ENCODE measurements around the gene LTBP1. TPM values are rescaled to one million over a fixed set of nuclear protein-coding genes. Genes with fewer than 3 reads are reported as not detected.
A peak's percentile ranks its signal among the peaks of the same experiment; 100 is the strongest.

The LTBP1 gene
- total RNA-seq, 2 experiments from 2014 or later = 0.10 to 0.14 TPM

GRCh38 chr2:32937602-32938448, 8.9 kb upstream of the LTBP1 start:
- Mint-ChIP-seq H3K4me1 (ENCODE audit: low read depth) (no peaks in the 10 kb centered on the region), H3K36me3 (ENCODE audit: low read depth) (no peaks in the 10 kb centered on the region), H3K9me3 (no peaks in the 10 kb centered on the region), H3K27ac (no peak overlapping the region), H3K4me3 (no peak overlapping the region), H3K27me3 (ENCODE audit: low read depth) (peaks cover 6% of the 10 kb centered on the region)
- DNase-seq = no peak
- CTCF ChIA-PET = interaction anchor here (0.6 kb wide), 1 partner anchor 109 kb away, joined by 3 read pairs; no protein-coding TSS in a partner anchor
- intact Hi-C loops (cut with micrococcal nuclease) = no loop called here

- Mint-ChIP-seq H3K9me3 (no peaks in the 10 kb centered on the region), H3K36me3 (ENCODE audit: low read depth) (no peaks in the 10 kb centered on the region), H3K27me3 (ENCODE audit: low read depth) (peaks cover 3% of the 10 kb centered on the region), H3K4me3 (no peak overlapping the region), H3K27ac (no peak overlapping the region), H3K4me1 (ENCODE audit: low read depth) (no peaks in the 10 kb centered on the region)
- DNase-seq = no peak
- CTCF ChIA-PET = no interaction called here
- intact Hi-C loops (cut with micrococcal nuclease) = no loop called here
Observed at GRCh38 chr2:32938934-32939333, 7.8 kb upstream of the LTBP1 start.

GRCh38 chr2:32940316-32940997, 6.3 kb upstream of the LTBP1 start:
- no peaks in the 10 kb centered on the region for H3K36me3 Mint-ChIP-seq (ENCODE audit: low read depth)

GRCh38 chr2:32941944-32942690, 4.6 kb upstream of the LTBP1 start:
- peaks cover 9% of the 10 kb centered on the region for H3K27me3 Mint-ChIP-seq (ENCODE audit: low read depth)
- no peak overlapping the region for H3K4me3 Mint-ChIP-seq
- H3K27ac Mint-ChIP-seq = no peak overlapping the region
- H3K4me1 Mint-ChIP-seq (ENCODE audit: low read depth) = no peaks in the 10 kb centered on the region
- H3K9me3 Mint-ChIP-seq = no peaks in the 10 kb centered on the region
- no peaks in the 10 kb centered on the region for H3K36me3 Mint-ChIP-seq (ENCODE audit: low read depth)
- intact Hi-C loops (cut with micrococcal nuclease) = no loop called here
- DNase-seq = no peak
- CTCF ChIA-PET = no interaction called here

More at GRCh38 chr2:32940316-32940997, 6.3 kb upstream of the LTBP1 start:
- Mint-ChIP-seq H3K27ac (no peak overlapping the region), H3K4me3 (no peak overlapping the region), H3K27me3 (ENCODE audit: low read depth) (peaks cover 4% of the 10 kb centered on the region), H3K9me3 (no peaks in the 10 kb centered on the region), H3K4me1 (ENCODE audit: low read depth) (no peaks in the 10 kb centered on the region)
- no peak for DNase-seq
- intact Hi-C loops (cut with micrococcal nuclease) = no loop called here
- CTCF ChIA-PET = no interaction called here

- H3K9me3 Mint-ChIP-seq = no peaks in the 10 kb centered on the region
- DNase-seq = no peak
- H3K36me3 Mint-ChIP-seq (ENCODE audit: low read depth) = no peaks in the 10 kb centered on the region
- H3K27me3 Mint-ChIP-seq (ENCODE audit: low read depth) = peaks cover 10% of the 10 kb centered on the region
- no peaks in the 10 kb centered on the region for H3K4me1 Mint-ChIP-seq (ENCODE audit: low read depth)
- CTCF ChIA-PET = no interaction called here
- intact Hi-C loops (cut with micrococcal nuclease) = no loop called here
- H3K27ac Mint-ChIP-seq = no peak overlapping the region
- H3K4me3 Mint-ChIP-seq = no peak overlapping the region
Observed at GRCh38 chr2:32942793-32943485, 3.8 kb upstream of the LTBP1 start.

GRCh38 chr2:32945286-32945685, 1.5 kb upstream of the LTBP1 start:
- no peaks in the 10 kb centered on the region for H3K36me3 Mint-ChIP-seq (ENCODE audit: low read depth)
- H3K27ac Mint-ChIP-seq = no peak overlapping the region
- intact Hi-C loops (cut with micrococcal nuclease) = loop anchor here (5.0 kb wide), 2 partner anchors 83 to 637 kb away; no protein-coding TSS in a partner anchor
- H3K4me1 Mint-ChIP-seq (ENCODE audit: low read depth) = no peaks in the 10 kb centered on the region
- H3K4me3 Mint-ChIP-seq = no peak overlapping the region
- peaks cover 24% of the 10 kb centered on the region for H3K27me3 Mint-ChIP-seq (ENCODE audit: low read depth)
- H3K9me3 Mint-ChIP-seq = no peaks in the 10 kb centered on the region
- CTCF ChIA-PET = interaction anchor here (0.6 to 1.6 kb wide), 3 partner anchors 8 to 1114 kb away, joined by 3 to 5 read pairs (median 3); no protein-coding TSS in a partner anchor
- no peak for DNase-seq

GRCh38 chr2:32947076-32947483, 327 bp downstream of the LTBP1 start:
- intact Hi-C loops (cut with micrococcal nuclease) = loop anchor here (2.0 to 5.0 kb wide), 3 partner anchors 85 to 635 kb away; no protein-coding TSS in a partner anchor
- Mint-ChIP-seq H3K4me3 (peak overlapping the region; percentile 29), H3K27ac (no peak overlapping the region), H3K27me3 (ENCODE audit: low read depth) (peaks cover 25% of the 10 kb centered on the region), H3K9me3 (no peaks in the 10 kb centered on the region), H3K4me1 (ENCODE audit: low read depth) (no peaks in the 10 kb centered on the region), H3K36me3 (ENCODE audit: low read depth) (no peaks in the 10 kb centered on the region)
- DNase-seq = no peak
- CTCF ChIA-PET = interaction anchor here (0.6 kb wide), 1 partner anchor 157 kb away, joined by 3 read pairs; no protein-coding TSS in a partner anchor

- Mint-ChIP-seq H3K4me3 (peak overlapping the region; percentile 61), H3K27ac (no peak overlapping the region), H3K9me3 (no peaks in the 10 kb centered on the region), H3K36me3 (ENCODE audit: low read depth) (no peaks in the 10 kb centered on the region), H3K4me1 (ENCODE audit: low read depth) (no peaks in the 10 kb centered on the region), H3K27me3 (ENCODE audit: low read depth) (peaks cover 28% of the 10 kb centered on the region)
- CTCF ChIA-PET = interaction anchor here (0.6 kb wide), 1 partner anchor 158 kb away, joined by 3 read pairs; no protein-coding TSS in a partner anchor
- DNase-seq = peak; percentile 30
- intact Hi-C loops (cut with micrococcal nuclease) = loop anchor here (2.0 to 5.0 kb wide), 3 partner anchors 85 to 635 kb away; no protein-coding TSS in a partner anchor
Observed at GRCh38 chr2:32947484-32948143, 861 bp downstream of the LTBP1 start.

GRCh38 chr2:32948266-32948665, 1.5 kb downstream of the LTBP1 start:
- peak overlapping the region; percentile 19 for H3K4me3 Mint-ChIP-seq
- no peaks in the 10 kb centered on the region for H3K4me1 Mint-ChIP-seq (ENCODE audit: low read depth)
- H3K27me3 Mint-ChIP-seq (ENCODE audit: low read depth) = peaks cover 29% of the 10 kb centered on the region
- no peaks in the 10 kb centered on the region for H3K36me3 Mint-ChIP-seq (ENCODE audit: low read depth)
- H3K27ac Mint-ChIP-seq = no peak overlapping the region
- no peaks in the 10 kb centered on the region for H3K9me3 Mint-ChIP-seq
- CTCF ChIA-PET = no interaction called here
- no peak for DNase-seq
- intact Hi-C loops (cut with micrococcal nuclease) = loop anchor here (5.0 kb wide), 2 partner anchors 86 to 634 kb away; no protein-coding TSS in a partner anchor

- Mint-ChIP-seq H3K27me3 (ENCODE audit: low read depth) (peaks cover 29% of the 10 kb centered on the region), H3K9me3 (no peaks in the 10 kb centered on the region)
Observed at GRCh38 chr2:32949260-32949659, 2.5 kb downstream of the LTBP1 start.

GRCh38 chr2:32951672-32952071, 4.9 kb downstream of the LTBP1 start:
- H3K4me1 Mint-ChIP-seq (ENCODE audit: low read depth) = no peaks in the 10 kb centered on the region
- H3K27ac Mint-ChIP-seq = no peak overlapping the region
- DNase-seq = no peak
- CTCF ChIA-PET = no interaction called here
- no peaks in the 10 kb centered on the region for H3K36me3 Mint-ChIP-seq (ENCODE audit: low read depth)
- H3K9me3 Mint-ChIP-seq = no peaks in the 10 kb centered on the region
- peaks cover 20% of the 10 kb centered on the region for H3K27me3 Mint-ChIP-seq (ENCODE audit: low read depth)
- intact Hi-C loops (cut with micrococcal nuclease) = no loop called here
- no peak overlapping the region for H3K4me3 Mint-ChIP-seq

More at GRCh38 chr2:32949260-32949659, 2.5 kb downstream of the LTBP1 start:
- no peak for DNase-seq
- Mint-ChIP-seq H3K4me3 (no peak overlapping the region), H3K36me3 (ENCODE audit: low read depth) (no peaks in the 10 kb centered on the region), H3K4me1 (ENCODE audit: low read depth) (no peaks in the 10 kb centered on the region), H3K27ac (no peak overlapping the region)
- CTCF ChIA-PET = no interaction called here
- intact Hi-C loops (cut with micrococcal nuclease) = loop anchor here (5.0 kb wide), 2 partner anchors 87 to 633 kb away; no protein-coding TSS in a partner anchor

Data from activated naive CD4-positive, alpha-beta T cell treated with anti-CD3 and anti-CD28 coated beads for 36 hours (primary cell).